Measurements from ENCODE around the gene AAK1. TPM values are rescaled to one million over a fixed set of nuclear protein-coding genes. Genes with fewer than 3 reads are reported as not detected.

The AAK1 gene
- total RNA-seq, 1 donor from 2014 or later: 68.2 TPM

- TF ChIP-seq CTCF (IDR thresholded peaks at IDR 0.05; ENCODE audit: partially characterized antibody, unreplicated experiment): no peak
- H3K9me3 Mint-ChIP-seq (ENCODE audit: unreplicated experiment): peaks cover 2% of the 10 kb centered on the region
- H3K27me3 Mint-ChIP-seq (ENCODE audit: unreplicated experiment): peaks cover 6% of the 10 kb centered on the region
- H3K36me3 Mint-ChIP-seq (ENCODE audit: unreplicated experiment): no peaks in the 10 kb centered on the region
- no peak for DNase-seq
- no peak overlapping the region for H3K4me3 Mint-ChIP-seq (ENCODE audit: unreplicated experiment)
- no peak overlapping the region for H3K27ac Mint-ChIP-seq (ENCODE audit: unreplicated experiment)
- H3K4me1 Mint-ChIP-seq (ENCODE audit: low read depth, unreplicated experiment): peaks cover 12% of the 10 kb centered on the region
Measured at GRCh38 chr2:69547984-69548715, 95.4 kb downstream of the AAK1 start.

- peaks cover 8% of the 10 kb centered on the region for H3K27me3 Mint-ChIP-seq (ENCODE audit: unreplicated experiment)
- no peak overlapping the region for H3K27ac Mint-ChIP-seq (ENCODE audit: unreplicated experiment)
- peaks cover 2% of the 10 kb centered on the region for H3K9me3 Mint-ChIP-seq (ENCODE audit: unreplicated experiment)
- H3K36me3 Mint-ChIP-seq (ENCODE audit: unreplicated experiment): no peaks in the 10 kb centered on the region
- no peak for TF ChIP-seq CTCF (IDR thresholded peaks at IDR 0.05; ENCODE audit: partially characterized antibody, unreplicated experiment)
- no peak for DNase-seq
- H3K4me1 Mint-ChIP-seq (ENCODE audit: low read depth, unreplicated experiment): peaks cover 12% of the 10 kb centered on the region
- H3K4me3 Mint-ChIP-seq (ENCODE audit: unreplicated experiment): no peak overlapping the region
Measured at GRCh38 chr2:69546646-69547045, 96.9 kb downstream of the AAK1 start.

- H3K36me3 Mint-ChIP-seq (ENCODE audit: unreplicated experiment): peaks cover 5% of the 10 kb centered on the region
Measured at GRCh38 chr2:69545477-69545932, 98.0 kb downstream of the AAK1 start.

DNA sequence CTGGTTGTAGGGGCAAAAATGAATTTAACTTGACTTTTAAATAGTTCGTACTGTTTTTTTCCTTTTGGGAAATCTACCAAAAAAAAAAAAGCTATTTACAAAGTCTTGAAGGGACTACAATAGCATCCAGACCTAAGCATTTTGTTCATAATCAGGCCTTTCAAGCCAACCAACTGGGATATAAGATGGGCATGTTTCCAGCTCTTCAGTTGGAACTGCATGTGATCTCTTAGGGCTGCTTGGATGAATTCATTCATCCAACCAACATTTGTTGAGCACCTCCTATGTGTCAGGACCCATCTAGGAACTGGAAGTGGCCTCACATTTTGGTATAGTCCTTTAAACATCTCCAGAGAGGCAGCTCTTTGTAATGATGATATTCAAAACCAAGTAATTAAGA, 98.6 kb downstream of the AAK1 start:
- Mint-ChIP-seq H3K4me1 (ENCODE audit: low read depth, unreplicated experiment) (peaks cover 11% of the 10 kb centered on the region), H3K4me3 (ENCODE audit: unreplicated experiment) (no peak overlapping the region), H3K36me3 (ENCODE audit: unreplicated experiment) (peaks cover 5% of the 10 kb centered on the region), H3K9me3 (ENCODE audit: unreplicated experiment) (peaks cover 2% of the 10 kb centered on the region), H3K27me3 (ENCODE audit: unreplicated experiment) (peaks cover 5% of the 10 kb centered on the region), H3K27ac (ENCODE audit: unreplicated experiment) (no peak overlapping the region)
- no peak for DNase-seq
- TF ChIP-seq CTCF (IDR thresholded peaks at IDR 0.05; ENCODE audit: partially characterized antibody, unreplicated experiment): no peak

More at GRCh38 chr2:69545477-69545932, 98.0 kb downstream of the AAK1 start:
- Mint-ChIP-seq H3K4me3 (ENCODE audit: unreplicated experiment) (no peak overlapping the region), H3K9me3 (ENCODE audit: unreplicated experiment) (peaks cover 2% of the 10 kb centered on the region), H3K4me1 (ENCODE audit: low read depth, unreplicated experiment) (peaks cover 11% of the 10 kb centered on the region), H3K27ac (ENCODE audit: unreplicated experiment) (peak overlapping the region; percentile 4), H3K27me3 (ENCODE audit: unreplicated experiment) (peaks cover 5% of the 10 kb centered on the region)
- DNase-seq: no peak
- TF ChIP-seq CTCF (IDR thresholded peaks at IDR 0.05; ENCODE audit: partially characterized antibody, unreplicated experiment): no peak

- Mint-ChIP-seq H3K27me3 (ENCODE audit: unreplicated experiment) (peaks cover 1% of the 10 kb centered on the region), H3K27ac (ENCODE audit: unreplicated experiment) (no peak overlapping the region), H3K4me1 (ENCODE audit: low read depth, unreplicated experiment) (peaks cover 3% of the 10 kb centered on the region), H3K9me3 (ENCODE audit: unreplicated experiment) (peaks cover 2% of the 10 kb centered on the region), H3K4me3 (ENCODE audit: unreplicated experiment) (no peak overlapping the region), H3K36me3 (ENCODE audit: unreplicated experiment) (peaks cover 5% of the 10 kb centered on the region)
- no peak for DNase-seq
- no peak for TF ChIP-seq CTCF (IDR thresholded peaks at IDR 0.05; ENCODE audit: partially characterized antibody, unreplicated experiment)
Measured at GRCh38 chr2:69539549-69539908, 104.0 kb downstream of the AAK1 start.
